Calu3 (cell line): Measurements from ENCODE around the gene IFNAR1. TPM values are rescaled to one million over a fixed set of nuclear protein-coding genes. Genes with fewer than 3 reads are reported as not detected.

Experiments used
- BruUV-seq: library from RNA; stranded (reverse); fragments of 400-500 nt; replicated peaks from 2 replicates; lab custom pipeline; 2021; lab: Mats Ljungman, UMichigan
- CTCF ChIA-PET: fragments of 300-600 bp; sonication (Branson Sonifier 250); formaldehyde crosslinking; loops from one replicate; lab custom pipeline; 2022; ENCODE audit warnings: antibody characterized with exemption; lab: Charles Lee
- DNase-seq: peaks from one replicate; pipeline ENCODE4 v3.0.0; 2022
- H3K27ac Mint-ChIP-seq: one replicate; pipeline ENCODE4 v1.8.0; 2022; ENCODE audit warnings: mixed read lengths; ENCODE audit not compliant: unreplicated experiment
- H3K27me3 Mint-ChIP-seq: one replicate; pipeline ENCODE4 v1.8.0; 2022; ENCODE audit warnings: mixed read lengths; ENCODE audit not compliant: unreplicated experiment
- H3K36me3 Mint-ChIP-seq: one replicate; pipeline ENCODE4 v1.8.0; 2022; ENCODE audit warnings: mild to moderate bottlenecking, moderate library complexity, mixed read lengths; ENCODE audit not compliant: insufficient read depth, unreplicated experiment
- H3K4me1 Mint-ChIP-seq: one replicate; pipeline ENCODE4 v1.8.0; 2022; ENCODE audit warnings: mild to moderate bottlenecking, low read depth, mixed read lengths; ENCODE audit not compliant: unreplicated experiment
- H3K4me3 Mint-ChIP-seq: one replicate; pipeline ENCODE4 v1.8.0; 2022; ENCODE audit warnings: mild to moderate bottlenecking, low read depth, moderate library complexity, mixed read lengths; ENCODE audit not compliant: unreplicated experiment
- H3K9me3 Mint-ChIP-seq: one replicate; pipeline ENCODE4 v1.8.0; 2022; ENCODE audit warnings: low read depth, mixed read lengths; ENCODE audit not compliant: unreplicated experiment
- CTCF ChIP-seq: fragments of 200-600 bp; IDR thresholded peaks from one replicate; pipeline ENCODE4 v1.8.0; 2022; ENCODE audit warnings: antibody characterized with exemption; ENCODE audit not compliant: unreplicated experiment
- intact Hi-C: fragments of 100-400 bp; cut with micrococcal nuclease; formaldehyde crosslinking; loops from one replicate; pipeline ENCODE4 v1.10.0; 2022; ENCODE audit not compliant: unreplicated experiment
- total RNA-seq: library from RNA; stranded (reverse); gene quantifications from 2 replicates; pipeline ENCODE4 v1.2.3, GENCODE V29; 2022

IFNAR1 gene
- total RNA-seq, 1 experiment from 2014 or later: 35.2 TPM

GRCh38 chr21:33293811-33294216, 31.0 kb upstream of the IFNAR1 start:
- Mint-ChIP-seq H3K27ac (peak overlapping the region; percentile 40), H3K36me3 (peaks cover 18% of the 10 kb centered on the region), H3K9me3 (no peaks in the 10 kb centered on the region), H3K4me1 (peaks cover 18% of the 10 kb centered on the region), H3K4me3 (no peak overlapping the region), H3K27me3 (no peaks in the 10 kb centered on the region)
- no peak for TF ChIP-seq CTCF
- intact Hi-C loops: no loop called here
- CTCF ChIA-PET: interaction anchor here (0.7 to 0.9 kb wide), 2 partner anchors 43 to 97 kb away, joined by 3 read pairs; no protein-coding TSS in a partner anchor
- no TSS peak for BruUV-seq
- DNase-seq: peak; percentile 8

GRCh38 chr21:33296156-33296555, 28.6 kb upstream of the IFNAR1 start:
- peaks cover 29% of the 10 kb centered on the region for H3K4me1 Mint-ChIP-seq
- CTCF ChIA-PET: no interaction called here
- intact Hi-C loops: no loop called here

DNA sequence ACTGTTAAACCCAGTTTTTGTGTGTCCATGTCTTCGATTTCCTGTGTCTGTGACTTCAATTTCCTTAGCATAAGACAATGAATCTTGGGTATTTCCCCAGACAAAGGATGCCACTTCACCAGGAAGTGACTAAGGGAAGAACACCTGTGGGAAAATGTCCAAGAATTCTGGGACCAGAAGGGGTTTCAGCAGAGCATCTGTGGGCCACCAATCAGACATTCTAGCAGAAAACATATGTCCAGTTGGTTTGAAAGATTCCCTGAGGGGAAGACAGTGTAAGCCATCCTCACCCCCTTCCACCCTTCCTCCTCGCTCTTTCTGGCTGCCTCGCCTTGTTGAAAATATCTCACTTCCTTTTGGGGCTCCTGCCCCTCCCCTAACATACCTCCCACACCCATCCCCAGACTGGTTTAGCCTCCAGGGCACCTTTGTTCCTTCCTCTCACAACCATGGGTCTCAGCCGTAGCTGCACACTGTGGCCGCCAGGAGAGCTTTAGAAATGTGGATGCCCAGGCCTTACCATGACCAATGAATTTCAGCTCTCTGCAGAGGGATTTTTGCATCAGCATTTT, 25.5 kb upstream of the IFNAR1 start:
- no peak overlapping the region for H3K4me3 Mint-ChIP-seq
- CTCF ChIA-PET: no interaction called here
- DNase-seq: peak; percentile 21
- H3K36me3 Mint-ChIP-seq: peaks cover 6% of the 10 kb centered on the region
- intact Hi-C loops: no loop called here
- peaks cover 19% of the 10 kb centered on the region for H3K4me1 Mint-ChIP-seq
- H3K27me3 Mint-ChIP-seq: no peaks in the 10 kb centered on the region
- H3K9me3 Mint-ChIP-seq: no peaks in the 10 kb centered on the region
- no peak for TF ChIP-seq CTCF
- H3K27ac Mint-ChIP-seq: no peak overlapping the region
- no TSS peak for BruUV-seq

More at GRCh38 chr21:33296156-33296555, 28.6 kb upstream of the IFNAR1 start:
- no peak for TF ChIP-seq CTCF
- Mint-ChIP-seq H3K27me3 (no peaks in the 10 kb centered on the region), H3K27ac (no peak overlapping the region), H3K36me3 (peaks cover 15% of the 10 kb centered on the region), H3K9me3 (no peaks in the 10 kb centered on the region), H3K4me3 (no peak overlapping the region)
- DNase-seq: no peak
- no TSS peak for BruUV-seq

DNA sequence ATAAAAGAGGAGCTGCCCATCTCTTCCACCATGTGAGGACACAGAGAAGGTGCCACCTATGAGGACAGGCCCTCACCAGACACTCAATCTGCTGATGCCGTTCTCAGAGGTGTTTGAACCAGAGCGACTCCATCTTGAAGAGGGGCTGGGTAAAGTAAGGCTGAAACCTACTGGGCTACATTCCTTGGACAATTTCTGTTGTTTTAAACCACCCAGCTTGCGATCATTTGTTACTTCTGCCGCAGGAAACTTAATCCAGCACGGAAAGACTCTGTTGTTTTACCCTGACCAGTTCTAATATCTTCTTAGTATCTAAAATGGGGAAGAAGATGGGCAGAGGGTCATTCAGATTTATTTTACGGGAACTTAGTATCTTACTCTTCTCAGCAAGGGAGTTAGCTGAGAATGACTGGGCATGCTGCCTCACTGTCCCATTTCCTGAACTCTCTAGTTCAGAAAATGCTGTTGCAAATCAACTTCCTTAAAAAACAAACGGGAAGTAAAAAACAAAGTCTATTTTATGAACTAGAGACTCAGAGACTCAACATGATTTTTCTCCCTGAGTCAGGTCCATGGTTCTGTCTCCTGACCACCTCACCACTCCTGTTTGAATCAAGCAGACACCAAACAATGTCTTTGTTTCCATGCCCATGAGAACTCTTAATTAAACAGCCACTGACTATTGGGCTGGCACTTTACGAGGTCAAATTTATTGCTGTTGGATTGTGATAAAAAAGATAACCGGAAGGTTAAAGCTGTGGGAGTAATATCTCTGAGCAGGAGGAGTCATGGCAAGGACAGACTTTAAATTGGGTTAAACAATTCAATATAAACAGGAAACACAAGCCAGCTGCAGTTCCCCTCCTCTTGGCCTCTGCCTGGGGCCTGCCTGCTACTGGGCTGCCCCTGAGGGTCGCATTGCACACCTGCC, 23.8 kb upstream of the IFNAR1 start:
- no peak for DNase-seq
- no peaks in the 10 kb centered on the region for H3K36me3 Mint-ChIP-seq
- TF ChIP-seq CTCF: no peak
- CTCF ChIA-PET: interaction anchor here (0.6 kb wide), 1 partner anchor 68 kb away, joined by 3 read pairs; no protein-coding TSS in a partner anchor
- no TSS peak for BruUV-seq
- intact Hi-C loops: no loop called here
- H3K27me3 Mint-ChIP-seq: no peaks in the 10 kb centered on the region
- no peaks in the 10 kb centered on the region for H3K9me3 Mint-ChIP-seq
- H3K4me3 Mint-ChIP-seq: no peak overlapping the region
- H3K27ac Mint-ChIP-seq: no peak overlapping the region
- peaks cover 12% of the 10 kb centered on the region for H3K4me1 Mint-ChIP-seq
